Endothelial cell of umbilical vein (primary cell): ENCODE data around the gene BMPER.

ENCODE experiments used
- CTCF ChIP-seq, 2 donors: IDR thresholded peaks; 1 replicate in 1 of 2; 2 replicates in 1 of 2; pipeline ENCODE4 v1.5.1; 2011; ENCODE audit warnings: low read length in 2 of 2, mild to moderate bottlenecking in 2 of 2, moderate library complexity in 2 of 2, control low read depth in 1 of 2, inconsistent platforms in 1 of 2, low read depth in 1 of 2; ENCODE audit not compliant: insufficient read depth in 1 of 2; ENCODE audit errors: extremely low read depth in 1 of 2
- POLR2A ChIP-seq: IDR thresholded peaks from 2 replicates; pipeline ENCODE4 v1.6.1; 2012; ENCODE audit warnings: low read depth, mild to moderate bottlenecking, control low read depth, low read length
- POLR2AphosphoS5 ChIP-seq: IDR thresholded peaks from 2 replicates; pipeline ENCODE4 v1.6.1; 2012; ENCODE audit warnings: low read depth, mild to moderate bottlenecking, control low read depth, low read length, moderate library complexity; ENCODE audit not compliant: insufficient read depth

- no peak for TF ChIP-seq CTCF (IDR thresholded peaks at IDR 0.05; ENCODE audit: extremely low read depth in 1 of 2, insufficient read depth in 1 of 2, low read depth in 1 of 2, low read length in 2 of 2)
- TF ChIP-seq POLR2A = no peak
- no peak for TF ChIP-seq POLR2AphosphoS5
These were observed 250.0 kb downstream of the BMPER start for GRCh38 chr7:34155220-34155908.
